ENCODE results near the gene DNASE1L1. TPM values are rescaled to one million over a fixed set of nuclear protein-coding genes. Genes with fewer than 3 reads are reported as not detected.

DNASE1L1 gene
- total and polyA plus RNA-seq, 10 donors = 18.1 to 54.5 (median 36.8) TPM

DNA sequence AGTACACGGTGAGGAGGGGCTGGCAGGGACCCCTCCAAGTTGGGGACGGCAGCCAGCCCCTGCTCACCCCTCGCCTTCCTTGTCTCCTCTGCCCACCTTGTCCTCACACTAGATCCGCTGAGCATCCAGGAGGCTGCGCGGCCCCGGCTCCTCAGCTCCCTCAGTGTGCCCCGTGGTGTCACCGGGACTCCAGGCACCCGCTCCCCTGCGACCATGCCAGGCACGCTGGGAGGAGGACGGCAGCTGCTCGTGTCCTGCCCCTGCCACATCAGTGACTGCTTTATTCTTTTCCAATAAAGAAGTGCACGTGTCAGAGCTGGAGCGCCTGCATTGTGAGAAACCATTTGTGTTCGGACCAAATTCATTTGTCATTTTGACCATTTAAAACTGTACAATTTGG is 41.3 kb upstream of the DNASE1L1 start:
- DNase-seq = no peak
- peaks cover 0 to 69% (median 23%) of the 10 kb centered on the region in 6 donors for H3K36me3 ChIP-seq
- H3K27ac ChIP-seq = no peak overlapping the region

GRCh38 chrX:154449618-154450017 is 40.6 kb upstream of the DNASE1L1 start:
- no peak overlapping the region for H3K27ac ChIP-seq
- intact Hi-C loops (cut with DNase I; ENCODE audit: low total_unique reads) = no loop called here
- no peaks in the 10 kb centered on the region for H3K9me3 ChIP-seq
- H3K4me3 ChIP-seq = no peak overlapping the region
- H3K27me3 ChIP-seq (replicated peaks in 1 of 7) = peaks cover 0 to 1% (median 0%) of the 10 kb centered on the region in 7 donors
- no peak for DNase-seq
- peaks cover 0 to 69% (median 23%) of the 10 kb centered on the region in 6 donors for H3K36me3 ChIP-seq
- peaks cover 2 to 20% (median 13%) of the 10 kb centered on the region in 6 donors for H3K4me1 ChIP-seq
- 93 to 97% (median 95%) methylated on average over 6 to 18 of the region's 18 CpGs for WGBS, 5 donors
- TF ChIP-seq CTCF (IDR thresholded peaks at IDR 0.05 in 8 of 11, conservative IDR thresholded peaks at IDR 0.05 in 3 of 11) (no peak), POLR2A (IDR thresholded peaks at IDR 0.05) (no peak), POLR2AphosphoS5 (IDR thresholded peaks at IDR 0.05) (no peak)

More for the DNA sequence above, 41.3 kb upstream of the DNASE1L1 start:
- H3K4me1 ChIP-seq = peaks cover 0 to 13% (median 6%) of the 10 kb centered on the region in 6 donors
- WGBS, 5 donors = 93 to 96% (median 94%) methylated on average over 11 to 17 of the region's 17 CpGs
- no peaks in the 10 kb centered on the region for H3K27me3 ChIP-seq (replicated peaks in 1 of 7)
- no peak for TF ChIP-seq CTCF (IDR thresholded peaks at IDR 0.05 in 8 of 11, conservative IDR thresholded peaks at IDR 0.05 in 3 of 11)
- TF ChIP-seq POLR2A (IDR thresholded peaks at IDR 0.05) = no peak
- TF ChIP-seq POLR2AphosphoS5 (IDR thresholded peaks at IDR 0.05) = no peak
- no peak overlapping the region for H3K4me3 ChIP-seq
- intact Hi-C loops (cut with DNase I; ENCODE audit: low total_unique reads) = no loop called here
- H3K9me3 ChIP-seq = no peaks in the 10 kb centered on the region

- DNase-seq = no peak
- WGBS, 5 donors = 91 to 97% (median 93%) methylated on average over 13 to 14 of the region's 14 CpGs
- H3K9me3 ChIP-seq = no peaks in the 10 kb centered on the region
- intact Hi-C loops (cut with DNase I; ENCODE audit: low total_unique reads) = no loop called here
- no peak for TF ChIP-seq POLR2A (IDR thresholded peaks at IDR 0.05)
- TF ChIP-seq CTCF (IDR thresholded peaks at IDR 0.05 in 8 of 11, conservative IDR thresholded peaks at IDR 0.05 in 3 of 11) = no peak
- TF ChIP-seq POLR2AphosphoS5 (IDR thresholded peaks at IDR 0.05) = no peak
- H3K27me3 ChIP-seq (replicated peaks in 1 of 7) = peaks cover 0 to 6% (median 0%) of the 10 kb centered on the region in 7 donors
- H3K4me1 ChIP-seq = peaks cover 4 to 26% (median 17%) of the 10 kb centered on the region in 6 donors
- no peak overlapping the region for H3K27ac ChIP-seq
- H3K4me3 ChIP-seq = no peak overlapping the region
- peaks cover 0 to 69% (median 23%) of the 10 kb centered on the region in 6 donors for H3K36me3 ChIP-seq
Measured at GRCh38 chrX:154448484-154448883, 39.4 kb upstream of the DNASE1L1 start.

- Histone ChIP-seq H3K9me3 (no peaks in the 10 kb centered on the region), H3K36me3 (peaks cover 0 to 76% (median 33%) of the 10 kb centered on the region in 6 donors), H3K4me3 (no peak overlapping the region), H3K27me3 (replicated peaks in 1 of 7) (peaks cover 0 to 6% (median 0%) of the 10 kb centered on the region in 7 donors), H3K27ac (no peak overlapping the region), H3K4me1 (peaks cover 5 to 39% (median 20%) of the 10 kb centered on the region in 6 donors)
- intact Hi-C loops (cut with DNase I; ENCODE audit: low total_unique reads) = no loop called here
- TF ChIP-seq POLR2AphosphoS5 (IDR thresholded peaks at IDR 0.05) (no peak), POLR2A (IDR thresholded peaks at IDR 0.05) (no peak), CTCF (IDR thresholded peaks at IDR 0.05 in 8 of 11, conservative IDR thresholded peaks at IDR 0.05 in 3 of 11) (no peak)
- 87 to 93% (median 91%) methylated on average over 7 to 12 of the region's 12 CpGs for WGBS, 5 donors
- no peak for DNase-seq
Measured at GRCh38 chrX:154446430-154446829, 37.4 kb upstream of the DNASE1L1 start.

Measured in spleen (tissue), 11 donors.